IPS-20b (cell line): ENCODE results near the gene GTF2IRD1.
"Not testable (repeated sequence)": the region's sequence is repeated elsewhere in the genome, so short reads cannot be mapped to it uniquely, and the experiment has no call there.

ENCODE experiments used
- H3K27ac ChIP-seq: one replicate; pipeline ENCODE4 v1.5.1; 2013; ENCODE audit warnings: low read length
- H3K27me3 ChIP-seq: 2 replicates; pipeline ENCODE4 v1.6.1; 2013; ENCODE audit warnings: mild to moderate bottlenecking, low read length, inconsistent platforms; ENCODE audit not compliant: insufficient read depth
- H3K36me3 ChIP-seq: 2 replicates; pipeline ENCODE4 v1.6.1; 2013; ENCODE audit warnings: low read depth, mild to moderate bottlenecking, inconsistent platforms, low read length, moderate library complexity; ENCODE audit not compliant: insufficient read depth
- H3K4me1 ChIP-seq: 2 replicates; pipeline ENCODE4 v1.6.1; 2013; ENCODE audit warnings: mild to moderate bottlenecking, control low read depth, inconsistent platforms, low read length, moderate library complexity; ENCODE audit not compliant: insufficient read depth
- H3K4me3 ChIP-seq: 2 replicates; pipeline ENCODE4 v1.5.1; 2013; ENCODE audit warnings: mild to moderate bottlenecking, low read length, inconsistent platforms
- H3K9ac ChIP-seq: 2 replicates; pipeline ENCODE4 v1.6.1; 2013; ENCODE audit warnings: low read depth, mild to moderate bottlenecking, inconsistent platforms, low read length, moderate library complexity
- H3K9me3 ChIP-seq: 2 replicates; pipeline ENCODE4 v1.6.1; 2013; ENCODE audit warnings: mild to moderate bottlenecking, low read depth, low read length, inconsistent platforms; ENCODE audit not compliant: insufficient read depth

Gene GTF2IRD1

GRCh38 chr7:74483402-74484336, 30.0 kb downstream of the GTF2IRD1 start:
- no peaks in the 10 kb centered on the region for H3K27me3 ChIP-seq
- no peaks in the 10 kb centered on the region for H3K36me3 ChIP-seq
- no peak overlapping the region for H3K4me3 ChIP-seq
- H3K9me3 ChIP-seq = no peaks in the 10 kb centered on the region
- peaks cover 14% of the 10 kb centered on the region; the same call in 1 of the 2 replicates for H3K4me1 ChIP-seq
- H3K27ac ChIP-seq = no peak overlapping the region
- no peak overlapping the region for H3K9ac ChIP-seq

GRCh38 chr7:74485611-74486010, 31.9 kb downstream of the GTF2IRD1 start:
- no peaks in the 10 kb centered on the region for H3K36me3 ChIP-seq
- no peak overlapping the region for H3K27ac ChIP-seq
- no peaks in the 10 kb centered on the region for H3K27me3 ChIP-seq
- H3K4me3 ChIP-seq = no peak overlapping the region
- H3K4me1 ChIP-seq = peaks cover 9% of the 10 kb centered on the region; the same call in 1 of the 2 replicates
- H3K9me3 ChIP-seq = no peaks in the 10 kb centered on the region
- no peak overlapping the region for H3K9ac ChIP-seq

- H3K4me1 ChIP-seq, H3K27ac ChIP-seq, H3K36me3 ChIP-seq, H3K9ac ChIP-seq, H3K4me3 ChIP-seq, H3K9me3 ChIP-seq, H3K27me3 ChIP-seq: not testable (repeated sequence)
Measured at GRCh38 chr7:74488518-74489030, 34.9 kb downstream of the GTF2IRD1 start.

DNA sequence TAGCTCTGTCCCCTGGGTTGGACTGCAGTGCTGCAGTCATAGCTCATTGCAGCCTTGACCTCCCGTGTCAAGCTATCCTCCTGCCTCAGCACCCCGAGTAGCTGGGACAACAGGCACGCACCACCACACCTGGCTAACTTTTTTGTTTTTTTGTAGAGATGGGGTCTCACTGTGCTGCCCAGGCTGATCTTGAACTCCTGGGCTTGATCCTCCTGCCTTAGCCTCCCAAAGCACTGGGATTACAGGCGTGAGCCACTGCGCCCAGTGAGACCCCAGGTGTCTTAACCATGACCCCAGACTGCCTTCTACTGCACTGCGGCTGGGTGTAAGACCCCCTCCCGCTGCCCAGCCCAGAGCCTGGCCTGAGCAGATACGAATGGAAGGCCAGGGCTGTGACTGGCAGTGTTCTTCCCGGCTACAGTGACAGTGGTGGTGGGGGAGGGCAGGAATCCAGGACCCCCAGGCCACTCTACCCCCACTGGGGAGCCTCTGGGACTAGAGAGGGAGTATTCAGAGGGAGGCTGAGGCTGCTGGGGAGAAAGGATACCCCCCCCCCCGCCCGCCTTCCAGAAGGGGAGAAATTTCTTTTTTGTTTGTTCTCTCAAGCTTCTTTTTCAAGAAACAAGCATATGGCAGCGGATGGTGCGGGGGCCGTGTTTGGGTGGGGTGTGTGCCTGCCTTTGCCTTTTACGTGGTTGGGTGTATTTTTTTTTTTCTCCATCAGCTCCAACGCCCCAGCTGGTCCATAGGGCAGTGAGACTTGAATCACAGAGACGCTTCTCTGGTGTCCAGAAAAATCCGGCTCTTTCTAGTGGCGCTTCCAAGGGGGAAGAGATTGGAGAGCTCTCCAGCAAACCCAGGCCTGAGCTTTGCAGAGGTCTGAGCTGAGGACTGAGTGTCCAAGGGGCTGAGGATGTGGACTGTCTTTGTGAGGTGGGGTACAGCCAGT, 36.6 kb downstream of the GTF2IRD1 start:
- no peak overlapping the region for H3K27ac ChIP-seq
- no peaks in the 10 kb centered on the region for H3K27me3 ChIP-seq
- H3K9ac ChIP-seq = no peak overlapping the region
- H3K9me3 ChIP-seq = no peaks in the 10 kb centered on the region; the same call in 1 of the 2 replicates
- H3K4me1 ChIP-seq = peaks cover 2% of the 10 kb centered on the region; the same call in 1 of the 2 replicates
- H3K4me3 ChIP-seq = no peak overlapping the region
- H3K36me3 ChIP-seq = no peaks in the 10 kb centered on the region

GRCh38 chr7:74491490-74491889, 37.8 kb downstream of the GTF2IRD1 start:
- not testable (repeated sequence) for H3K9me3 ChIP-seq, H3K36me3 ChIP-seq, H3K27ac ChIP-seq, H3K4me3 ChIP-seq, H3K4me1 ChIP-seq, H3K9ac ChIP-seq, H3K27me3 ChIP-seq

- peaks cover 4% of the 10 kb centered on the region; the same call in 1 of the 2 replicates for H3K4me1 ChIP-seq
- H3K27me3 ChIP-seq = no peaks in the 10 kb centered on the region
- no peak overlapping the region for H3K4me3 ChIP-seq
- no peaks in the 10 kb centered on the region; the same call in 1 of the 2 replicates for H3K9me3 ChIP-seq
- H3K9ac ChIP-seq = no peak overlapping the region
- H3K36me3 ChIP-seq = no peaks in the 10 kb centered on the region
- H3K27ac ChIP-seq = no peak overlapping the region
Measured at GRCh38 chr7:74493295-74493694, 39.6 kb downstream of the GTF2IRD1 start.

DNA sequence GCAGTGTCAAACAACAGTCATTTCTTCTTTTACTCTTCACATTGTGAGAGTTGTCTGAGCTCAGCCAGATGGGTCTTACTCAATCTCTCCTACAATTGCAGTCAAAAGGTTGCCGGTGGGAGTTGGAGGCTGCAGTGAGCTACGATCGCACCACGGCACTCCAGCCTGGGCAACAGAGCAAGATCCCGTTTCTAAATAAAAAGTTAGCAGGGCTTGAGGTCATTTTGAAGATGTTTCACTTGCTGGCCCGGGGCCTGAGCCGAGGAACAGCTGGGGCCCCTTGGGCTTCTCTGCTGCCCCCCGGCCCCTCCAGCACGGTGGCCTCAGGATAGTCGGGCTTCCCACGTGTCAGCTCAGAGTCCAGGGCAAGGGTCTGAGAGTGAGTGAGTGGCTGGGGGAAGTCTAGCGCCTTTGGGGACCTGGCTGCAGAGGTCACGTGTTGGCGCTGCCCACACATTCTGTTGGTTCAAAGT, 40.4 kb downstream of the GTF2IRD1 start:
- Histone ChIP-seq H3K27me3 (no peaks in the 10 kb centered on the region), H3K4me1 (peaks cover 4% of the 10 kb centered on the region; the same call in 1 of the 2 replicates), H3K9me3 (no peaks in the 10 kb centered on the region; the same call in 1 of the 2 replicates), H3K27ac (no peak overlapping the region), H3K36me3 (no peaks in the 10 kb centered on the region), H3K9ac (no peak overlapping the region), H3K4me3 (no peak overlapping the region)

DNA sequence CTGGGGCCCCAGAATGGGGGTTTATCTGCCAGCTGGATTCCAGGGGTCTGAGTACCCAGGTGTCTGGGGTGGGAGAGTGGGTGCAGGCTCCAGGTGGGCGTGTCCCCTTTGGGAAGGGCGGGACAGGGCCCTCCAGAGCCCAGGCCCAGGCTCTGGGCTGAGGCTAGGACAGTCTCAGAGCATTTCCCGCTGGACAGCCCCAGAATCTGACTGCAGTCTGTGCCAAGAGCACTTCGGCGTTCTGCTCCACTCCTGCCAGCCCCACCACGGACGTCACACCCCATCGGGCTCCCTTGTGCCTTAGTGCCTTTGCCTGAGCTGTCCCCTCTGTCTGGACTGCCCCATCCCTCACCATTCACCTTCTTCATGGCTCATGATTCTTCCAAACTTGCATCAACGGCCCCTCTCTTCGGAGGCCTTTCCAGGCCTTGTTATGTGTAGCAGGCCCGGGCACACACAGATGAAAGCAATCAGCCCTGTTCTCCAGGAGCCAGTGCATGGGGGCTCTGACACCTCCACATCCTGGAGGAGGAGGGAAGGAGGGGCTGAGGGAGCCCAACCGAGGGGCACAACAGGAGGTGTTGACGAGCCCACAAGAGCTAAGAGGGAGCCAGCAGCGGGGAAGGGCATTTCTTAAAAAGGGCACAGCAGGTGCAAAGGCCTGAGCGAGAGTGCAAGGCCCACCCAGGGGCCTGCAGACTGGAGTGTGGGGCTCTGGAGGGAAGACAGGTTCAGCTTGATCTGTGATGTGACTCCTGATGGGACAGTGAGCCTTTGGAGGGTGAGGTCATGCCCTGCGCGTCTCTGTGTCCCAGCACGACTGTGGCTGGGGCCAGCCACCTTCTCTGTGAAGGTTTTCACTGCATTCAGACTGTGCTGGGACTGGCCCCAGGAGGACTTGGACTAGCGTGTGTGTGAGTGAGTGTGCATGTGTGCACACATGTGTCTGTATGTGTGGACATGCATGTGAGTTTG, 41.7 kb downstream of the GTF2IRD1 start:
- H3K4me1 ChIP-seq = peaks cover 4% of the 10 kb centered on the region; the same call in 1 of the 2 replicates
- no peaks in the 10 kb centered on the region; the same call in 1 of the 2 replicates for H3K9me3 ChIP-seq
- H3K36me3 ChIP-seq = no peaks in the 10 kb centered on the region
- no peak overlapping the region for H3K27ac ChIP-seq
- no peaks in the 10 kb centered on the region for H3K27me3 ChIP-seq
- H3K9ac ChIP-seq = no peak overlapping the region
- no peak overlapping the region for H3K4me3 ChIP-seq

GRCh38 chr7:74496272-74496671, 42.6 kb downstream of the GTF2IRD1 start:
- Histone ChIP-seq H3K27ac (no peak overlapping the region), H3K36me3 (no peaks in the 10 kb centered on the region), H3K9me3 (no peaks in the 10 kb centered on the region; the same call in 1 of the 2 replicates), H3K4me3 (no peak overlapping the region), H3K9ac (no peak overlapping the region), H3K4me1 (peaks cover 4% of the 10 kb centered on the region; the same call in 1 of the 2 replicates), H3K27me3 (no peaks in the 10 kb centered on the region)

DNA sequence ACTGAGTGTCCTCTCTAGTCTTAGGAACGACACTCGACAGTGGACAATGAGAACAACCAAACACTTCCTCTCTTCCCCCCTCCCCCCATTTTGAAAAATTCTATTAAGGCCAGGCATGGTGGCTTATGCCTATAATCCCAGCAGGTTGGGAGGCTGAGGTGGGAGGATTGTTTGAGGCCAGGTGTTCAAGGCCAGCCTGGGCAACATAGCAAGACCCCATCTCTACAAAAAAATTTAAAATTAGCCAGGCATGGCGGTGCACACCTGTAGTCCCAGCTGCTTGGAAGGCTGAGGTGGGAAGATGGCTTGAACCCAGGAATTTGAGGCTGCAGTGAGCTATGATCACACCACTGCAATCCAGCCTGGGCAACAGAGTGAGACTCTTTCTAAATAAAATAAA, 43.1 kb downstream of the GTF2IRD1 start:
- not testable (repeated sequence) for H3K9me3 ChIP-seq, H3K27ac ChIP-seq, H3K9ac ChIP-seq, H3K36me3 ChIP-seq, H3K4me3 ChIP-seq, H3K4me1 ChIP-seq, H3K27me3 ChIP-seq
